ENCODE data around the gene COL15A1. TPM values are rescaled to one million over a fixed set of nuclear protein-coding genes. Genes with fewer than 3 reads are reported as not detected.
A peak's percentile ranks its signal among the peaks of the same experiment; 100 is the strongest.

The COL15A1 gene
- total RNA-seq, 6 experiments from 2014 or later = 0.20 to 0.50 (median 0.32) TPM

DNA sequence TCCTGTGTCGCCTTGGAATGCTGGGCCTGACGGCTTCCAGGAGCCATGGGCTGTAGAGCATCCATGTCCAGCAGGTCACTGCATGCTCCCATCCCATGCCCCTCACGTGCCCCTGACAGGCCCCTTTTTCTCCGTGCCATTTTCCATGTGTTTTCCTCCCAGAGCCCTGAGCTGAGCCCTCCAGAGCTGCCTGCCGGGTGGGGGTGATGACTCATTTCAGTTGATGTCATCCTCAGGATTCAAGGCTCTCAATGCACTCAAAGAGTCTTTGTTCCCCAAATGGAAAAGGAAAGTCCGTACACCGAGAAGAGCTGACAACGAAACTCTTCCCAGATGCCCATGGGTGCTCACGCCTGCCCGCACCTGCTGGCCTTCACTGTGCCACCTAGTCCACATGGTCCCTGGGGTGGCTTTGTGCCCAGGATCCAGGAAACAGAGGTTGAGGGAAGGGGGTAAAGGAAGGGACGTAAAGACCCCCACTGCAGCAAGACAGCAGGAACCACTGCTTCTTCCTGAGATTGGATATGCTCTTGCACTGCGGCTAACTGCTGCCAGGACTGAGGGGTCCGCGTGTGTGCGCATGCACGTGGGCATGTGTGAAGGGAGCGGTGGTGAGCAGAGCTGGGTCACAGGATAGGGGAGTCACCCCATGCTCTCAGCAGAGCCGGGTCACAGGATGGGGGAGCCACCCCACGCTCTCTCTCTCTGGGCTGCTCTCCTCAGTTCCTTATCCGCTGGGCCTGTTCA, 27.6 kb downstream of the COL15A1 start:
- Mint-ChIP-seq H3K27me3 (ENCODE audit: insufficient read depth) (peaks cover 18% of the 10 kb centered on the region), H3K4me1 (ENCODE audit: low read depth) (peaks cover 15% of the 10 kb centered on the region), H3K36me3 (ENCODE audit: low read depth) (no peaks in the 10 kb centered on the region), H3K4me3 (peak overlapping the region; percentile 8; the same call in 1 of the 2 replicates), H3K27ac (no peak overlapping the region), H3K9me3 (no peaks in the 10 kb centered on the region)
- TF ChIP-seq, protein P1, sequence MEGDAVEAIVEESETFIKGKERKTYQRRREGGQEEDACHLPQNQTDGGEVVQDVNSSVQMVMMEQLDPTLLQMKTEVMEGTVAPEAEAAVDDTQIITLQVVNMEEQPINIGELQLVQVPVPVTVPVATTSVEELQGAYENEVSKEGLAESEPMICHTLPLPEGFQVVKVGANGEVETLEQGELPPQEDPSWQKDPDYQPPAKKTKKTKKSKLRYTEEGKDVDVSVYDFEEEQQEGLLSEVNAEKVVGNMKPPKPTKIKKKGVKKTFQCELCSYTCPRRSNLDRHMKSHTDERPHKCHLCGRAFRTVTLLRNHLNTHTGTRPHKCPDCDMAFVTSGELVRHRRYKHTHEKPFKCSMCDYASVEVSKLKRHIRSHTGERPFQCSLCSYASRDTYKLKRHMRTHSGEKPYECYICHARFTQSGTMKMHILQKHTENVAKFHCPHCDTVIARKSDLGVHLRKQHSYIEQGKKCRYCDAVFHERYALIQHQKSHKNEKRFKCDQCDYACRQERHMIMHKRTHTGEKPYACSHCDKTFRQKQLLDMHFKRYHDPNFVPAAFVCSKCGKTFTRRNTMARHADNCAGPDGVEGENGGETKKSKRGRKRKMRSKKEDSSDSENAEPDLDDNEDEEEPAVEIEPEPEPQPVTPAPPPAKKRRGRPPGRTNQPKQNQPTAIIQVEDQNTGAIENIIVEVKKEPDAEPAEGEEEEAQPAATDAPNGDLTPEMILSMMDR (IDR thresholded peaks at IDR 0.05) = no peak
- DNase-seq = peak; percentile 28

DNA sequence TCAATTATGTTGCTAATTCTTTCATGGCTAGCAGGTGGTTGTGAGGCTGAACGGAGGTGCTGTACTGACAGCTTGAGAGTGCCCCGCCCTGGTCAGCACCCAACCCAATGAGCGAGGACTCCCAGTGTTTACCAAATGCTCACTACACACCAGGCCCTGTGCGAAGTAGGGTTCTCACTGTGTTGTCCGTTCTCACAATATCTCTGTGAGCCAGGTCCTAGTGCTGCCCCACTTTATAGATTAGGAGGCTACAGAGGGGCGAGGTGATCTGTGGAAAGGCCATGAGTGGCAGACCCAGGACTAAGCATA, 28.2 kb downstream of the COL15A1 start:
- peak overlapping the region; percentile 8; the same call in 1 of the 2 replicates for H3K4me3 Mint-ChIP-seq
- no peaks in the 10 kb centered on the region for H3K36me3 Mint-ChIP-seq (ENCODE audit: low read depth)
- H3K27me3 Mint-ChIP-seq (ENCODE audit: insufficient read depth) = peaks cover 18% of the 10 kb centered on the region
- DNase-seq = no peak
- no peaks in the 10 kb centered on the region for H3K9me3 Mint-ChIP-seq
- no peak overlapping the region for H3K27ac Mint-ChIP-seq
- peaks cover 15% of the 10 kb centered on the region for H3K4me1 Mint-ChIP-seq (ENCODE audit: low read depth)
- TF ChIP-seq, protein P1 (IDR thresholded peaks at IDR 0.05) = no peak

DNA sequence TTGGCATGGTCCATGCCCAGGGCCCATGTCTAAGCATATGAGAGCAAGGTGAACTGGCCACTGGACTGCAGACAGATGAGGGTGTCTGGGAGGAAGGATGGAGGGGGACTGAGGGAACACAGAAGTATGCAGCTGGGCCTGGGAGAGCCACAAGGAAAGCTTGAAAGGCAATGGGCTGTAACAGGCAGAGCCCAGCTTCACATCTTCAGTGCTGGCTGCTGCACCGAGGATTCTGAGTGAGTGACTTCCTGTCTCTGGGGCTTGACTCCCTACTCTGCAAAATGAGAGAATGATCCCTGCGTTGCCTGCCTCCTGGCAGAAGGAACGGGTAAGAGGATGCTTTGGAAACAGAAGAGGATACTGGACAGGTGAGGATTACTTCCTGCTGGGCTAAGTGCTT, 29.0 kb downstream of the COL15A1 start:
- Mint-ChIP-seq H3K4me1 (ENCODE audit: low read depth) (peaks cover 15% of the 10 kb centered on the region), H3K27ac (no peak overlapping the region), H3K36me3 (ENCODE audit: low read depth) (no peaks in the 10 kb centered on the region), H3K4me3 (no peak overlapping the region), H3K27me3 (ENCODE audit: insufficient read depth) (peaks cover 22% of the 10 kb centered on the region), H3K9me3 (no peaks in the 10 kb centered on the region)
- TF ChIP-seq, protein P1 (IDR thresholded peaks at IDR 0.05) = no peak
- no peak for DNase-seq

DNA sequence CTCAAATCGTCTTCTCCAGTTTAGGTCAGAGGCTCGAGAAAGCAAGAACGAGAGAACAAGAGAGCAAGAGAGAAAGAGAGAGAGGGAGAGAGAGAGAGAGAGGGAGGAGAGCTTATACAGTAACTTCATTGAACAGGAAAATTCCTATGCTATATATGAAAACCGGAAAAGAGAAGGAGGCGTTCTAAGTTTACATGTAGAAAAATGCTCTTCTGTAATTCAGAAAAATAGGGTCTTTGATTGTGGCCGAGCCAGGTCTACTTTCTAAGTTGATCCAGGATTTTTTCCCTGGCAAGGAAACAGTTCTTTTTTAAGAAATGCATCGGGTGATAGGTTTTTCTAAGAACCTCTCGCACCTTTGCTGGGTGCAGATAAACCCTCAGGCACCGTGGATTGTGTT, 29.5 kb downstream of the COL15A1 start:
- TF ChIP-seq, protein P1 (IDR thresholded peaks at IDR 0.05) = no peak
- Mint-ChIP-seq H3K4me1 (ENCODE audit: low read depth) (peaks cover 15% of the 10 kb centered on the region), H3K36me3 (ENCODE audit: low read depth) (no peaks in the 10 kb centered on the region), H3K9me3 (no peaks in the 10 kb centered on the region), H3K27ac (no peak overlapping the region), H3K4me3 (no peak overlapping the region), H3K27me3 (ENCODE audit: insufficient read depth) (peaks cover 22% of the 10 kb centered on the region)
- no peak for DNase-seq

DNA sequence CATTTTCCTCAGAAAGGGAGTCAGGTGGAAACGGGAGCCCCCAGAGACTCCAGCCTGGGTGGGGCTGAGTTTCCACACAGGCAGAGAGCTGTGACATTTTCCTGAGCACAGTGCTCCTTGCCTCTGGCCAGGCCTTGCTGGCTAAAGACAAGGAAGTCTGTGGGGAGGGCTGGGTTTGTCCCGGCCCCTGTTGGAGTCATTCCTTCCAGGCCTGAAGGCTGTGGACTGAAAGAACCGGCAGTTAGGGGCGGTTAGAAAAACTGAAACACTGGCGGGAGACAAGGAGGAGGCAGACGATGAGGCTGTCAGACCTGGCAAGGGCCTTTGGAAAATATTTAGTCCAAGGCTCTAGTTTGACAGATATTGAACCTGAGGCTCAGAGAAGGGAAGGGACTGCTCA, 29.9 kb downstream of the COL15A1 start:
- Mint-ChIP-seq H3K27me3 (ENCODE audit: insufficient read depth) (peaks cover 22% of the 10 kb centered on the region), H3K36me3 (ENCODE audit: low read depth) (no peaks in the 10 kb centered on the region), H3K27ac (no peak overlapping the region), H3K4me1 (ENCODE audit: low read depth) (peaks cover 15% of the 10 kb centered on the region), H3K9me3 (no peaks in the 10 kb centered on the region), H3K4me3 (no peak overlapping the region)
- DNase-seq = no peak
- TF ChIP-seq, protein P1 (IDR thresholded peaks at IDR 0.05) = no peak
